Aorta (tissue), 5 donors: Measurements from ENCODE around the gene ARHGEF16. TPM values are rescaled to one million over a fixed set of nuclear protein-coding genes. Genes with fewer than 3 reads are reported as not detected.
A peak's percentile ranks its signal among the peaks of the same experiment; 100 is the strongest.

Experiments used
- ATAC-seq: fragments of 200-7000 bp; cut with Tn5 transposase; one replicate; pipeline ENCODE4 v1.9.1; 2022; ENCODE audit warnings: moderate library complexity; ENCODE audit not compliant: low FRiP score
- DNase-seq, 2 donors: peaks; one replicate each; pipeline ENCODE4 v3.0.0-alpha.2; 2020
- H3K27ac ChIP-seq, 2 donors: one replicate each; pipeline ENCODE4 v1.5.1; 2013; ENCODE audit warnings: low read length in 2 of 2, mild to moderate bottlenecking in 2 of 2, moderate library complexity in 2 of 2, control low read depth in 1 of 2, inconsistent platforms in 1 of 2, low read depth in 1 of 2
- H3K27me3 ChIP-seq, 2 donors: one replicate each; pipeline ENCODE4 v1.6.1; 2013; ENCODE audit warnings: control low read depth in 1 of 2, low read length in 1 of 2, mild to moderate bottlenecking in 1 of 2, moderate library complexity in 1 of 2; ENCODE audit not compliant: insufficient read depth in 2 of 2, control insufficient read depth in 1 of 2
- H3K36me3 ChIP-seq, 2 donors: one replicate each; pipeline ENCODE4 v1.6.1; 2013; ENCODE audit warnings: control low read depth in 1 of 2, low read length in 1 of 2, mild to moderate bottlenecking in 1 of 2; ENCODE audit not compliant: insufficient read depth in 2 of 2, control insufficient read depth in 1 of 2
- H3K4me1 ChIP-seq, 2 donors: one replicate each; pipeline ENCODE4 v1.6.1; 2013; ENCODE audit warnings: low read length in 2 of 2, control low read depth in 1 of 2, mild to moderate bottlenecking in 1 of 2, moderate library complexity in 1 of 2; ENCODE audit not compliant: insufficient read depth in 2 of 2, control insufficient read depth in 1 of 2
- H3K4me3 ChIP-seq, 2 donors: one replicate each; pipeline ENCODE4 v1.5.1; 2013; ENCODE audit warnings: low read length in 2 of 2, control low read depth in 1 of 2, mild to moderate bottlenecking in 1 of 2
- H3K9me3 ChIP-seq: one replicate; pipeline ENCODE4 v1.6.1; 2013; ENCODE audit warnings: mild to moderate bottlenecking, low read length; ENCODE audit not compliant: control insufficient read depth
- WGBS, 2 donors: extraction: QIAGEN DNeasy Blood & Tissue Kit; methylation state at CpG; one replicate each; pipeline ENCODE4 v1.1.7; 2013; 5-methylcytosine and 5-hydroxymethylcytosine counted together
- intact Hi-C, 2 donors: fragments of 100-400 bp; cut with DNase I; formaldehyde crosslinking; loops; one replicate each; pipeline versions ENCODE4 v1.14.2 to v1.15.0; 2022
- polyA plus RNA-seq, 2 donors: library from polyadenylated mRNA; stranded (reverse); fragments of 200-250 nt; gene quantifications; one replicate each; pipeline ENCODE4 v1.2.3, GENCODE V29; 2013
- total RNA-seq, 2 donors: library from RNA; stranded (reverse); fragmentation: NEBNext Ultra II Directional; extraction: Animal tissue kit (Norgen Biotek cat#: 25700); gene quantifications; one replicate each; pipeline ENCODE4 v1.2.1, GENCODE V29; 2021
- donor health status: healthy with polysubstance abuse.
- donor health status: Bipolar disorder and iron deficiency.
- donor health status: DM: no; HTN: no; CAD: no.
- donor health status: DM: no; HTN: no; CAD: no.
- donor health status: DM: yes; HTN: yes; CAD: no.

ARHGEF16 gene
- total and polyA plus RNA-seq, 4 donors = 0.62 to 8.8 (median 1.4) TPM; not detected in 1

GRCh38 chr1:3431686-3432085 lies 22.8 kb upstream of the ARHGEF16 start:
- Histone ChIP-seq H3K27me3 (no peaks in the 10 kb centered on the region), H3K4me3 (no peak overlapping the region), H3K27ac (no peak overlapping the region), H3K4me1 (no peaks in the 10 kb centered on the region), H3K9me3 (no peaks in the 10 kb centered on the region), H3K36me3 (peaks cover 0 to 10% of the 10 kb centered on the region in 2 donors)
- intact Hi-C loops = no loop called here
- ATAC-seq = no peak
- WGBS, 2 donors = 83 to 88% methylated on average over 17 of the region's 17 CpGs
- DNase-seq = no peak

- Histone ChIP-seq H3K4me1 (no peaks in the 10 kb centered on the region), H3K36me3 (peaks cover 0 to 7% of the 10 kb centered on the region in 2 donors), H3K9me3 (no peaks in the 10 kb centered on the region), H3K27ac (no peak overlapping the region), H3K4me3 (no peak overlapping the region), H3K27me3 (no peaks in the 10 kb centered on the region)
- 35 to 52% methylated on average over 15 of the region's 15 CpGs for WGBS, 2 donors
- intact Hi-C loops = no loop called here
- ATAC-seq (no peak), DNase-seq (peak in 1 of 2 donors; percentile 47)
Measured at GRCh38 chr1:3432306-3432705, 22.2 kb upstream of the ARHGEF16 start.

GRCh38 chr1:3433076-3433475 lies 21.4 kb upstream of the ARHGEF16 start:
- no peaks in the 10 kb centered on the region for H3K27me3 ChIP-seq
- intact Hi-C loops = no loop called here

GRCh38 chr1:3433596-3434320 lies 20.7 kb upstream of the ARHGEF16 start:
- WGBS, 2 donors = 92% methylated on average over 31 of the region's 31 CpGs
- peaks cover 0 to 7% of the 10 kb centered on the region in 2 donors for H3K36me3 ChIP-seq
- no peak for ATAC-seq

More at GRCh38 chr1:3433076-3433475, 21.4 kb upstream of the ARHGEF16 start:
- peak in 1 of 2 donors; percentile 29 for DNase-seq
- 89% methylated on average over 14 of the region's 14 CpGs for WGBS, 2 donors
- H3K4me3 ChIP-seq = no peak overlapping the region
- no peaks in the 10 kb centered on the region for H3K9me3 ChIP-seq
- H3K27ac ChIP-seq = no peak overlapping the region
- no peak for ATAC-seq
- no peaks in the 10 kb centered on the region for H3K4me1 ChIP-seq
- peaks cover 0 to 7% of the 10 kb centered on the region in 2 donors for H3K36me3 ChIP-seq

GRCh38 chr1:3434406-3435110 lies 19.9 kb upstream of the ARHGEF16 start:
- intact Hi-C loops = no loop called here
- Histone ChIP-seq H3K36me3 (peaks cover 0 to 7% of the 10 kb centered on the region in 2 donors), H3K4me1 (no peaks in the 10 kb centered on the region), H3K27me3 (no peaks in the 10 kb centered on the region), H3K4me3 (no peak overlapping the region), H3K9me3 (no peaks in the 10 kb centered on the region), H3K27ac (no peak overlapping the region)
- ATAC-seq = no peak
- DNase-seq = peak in 1 of 2 donors; percentile 50
- WGBS, 2 donors = 91% methylated on average over 40 of the region's 40 CpGs

More at GRCh38 chr1:3433596-3434320, 20.7 kb upstream of the ARHGEF16 start:
- Histone ChIP-seq H3K9me3 (no peaks in the 10 kb centered on the region), H3K27ac (no peak overlapping the region), H3K27me3 (no peaks in the 10 kb centered on the region), H3K4me1 (no peaks in the 10 kb centered on the region), H3K4me3 (no peak overlapping the region)
- intact Hi-C loops = no loop called here
- DNase-seq = peak in 1 of 2 donors; percentile 30

GRCh38 chr1:3435666-3436065 lies 18.8 kb upstream of the ARHGEF16 start:
- H3K27ac ChIP-seq = no peak overlapping the region
- intact Hi-C loops = no loop called here
- no peaks in the 10 kb centered on the region for H3K27me3 ChIP-seq
- peak in 1 of 2 donors; percentile 23 for DNase-seq
- no peaks in the 10 kb centered on the region for H3K4me1 ChIP-seq
- H3K4me3 ChIP-seq = no peak overlapping the region
- H3K36me3 ChIP-seq = peaks cover 0 to 7% of the 10 kb centered on the region in 2 donors
- WGBS, 2 donors = 90 to 93% methylated on average over 20 to 21 of the region's 21 CpGs
- no peaks in the 10 kb centered on the region for H3K9me3 ChIP-seq
- ATAC-seq = no peak

GRCh38 chr1:3436451-3436850 lies 18.0 kb upstream of the ARHGEF16 start:
- no peak for ATAC-seq
- H3K4me1 ChIP-seq = no peaks in the 10 kb centered on the region
- DNase-seq = peak in 1 of 2 donors; percentile 29
- H3K9me3 ChIP-seq = no peaks in the 10 kb centered on the region
- H3K27ac ChIP-seq = no peak overlapping the region
- H3K36me3 ChIP-seq = peaks cover 0 to 4% of the 10 kb centered on the region in 2 donors
- H3K4me3 ChIP-seq = no peak overlapping the region
- no peaks in the 10 kb centered on the region for H3K27me3 ChIP-seq
- WGBS, 2 donors = 95 to 98% methylated on average over 11 of the region's 11 CpGs
- intact Hi-C loops = no loop called here

GRCh38 chr1:3436901-3437300 lies 17.6 kb upstream of the ARHGEF16 start:
- Histone ChIP-seq H3K36me3 (peaks cover 0 to 4% of the 10 kb centered on the region in 2 donors), H3K4me3 (no peak overlapping the region), H3K27me3 (no peaks in the 10 kb centered on the region), H3K9me3 (no peaks in the 10 kb centered on the region), H3K4me1 (no peaks in the 10 kb centered on the region), H3K27ac (no peak overlapping the region)
- ATAC-seq = no peak
- intact Hi-C loops = no loop called here
- 91% methylated on average over 14 of the region's 14 CpGs for WGBS, 2 donors
- DNase-seq = peak in 1 of 2 donors; percentile 33
